NOMO-1 treated with dmso at 0.1 percent for 144 hours (cell line): Measurements from ENCODE around the gene SMAD3.

Experiments
- DNase-seq: peaks from one replicate; lab custom pipeline; 2025; ENCODE audit not compliant: unreplicated experiment; lab: John Stamatoyannopoulos, UW

Gene SMAD3

GRCh38 chr15:67192185-67192820 lies 126.9 kb downstream of the SMAD3 start:
- DNase-seq: no peak

GRCh38 chr15:67193223-67193990 lies 128.0 kb downstream of the SMAD3 start:
- DNase-seq: no peak

GRCh38 chr15:67194171-67195114 lies 129.0 kb downstream of the SMAD3 start:
- DNase-seq: no peak

GRCh38 chr15:67195305-67195704 lies 129.9 kb downstream of the SMAD3 start:
- DNase-seq: no peak

- no peak for DNase-seq
These were observed 130.8 kb downstream of the SMAD3 start for GRCh38 chr15:67196222-67196621.

- DNase-seq: no peak
These were observed 131.4 kb downstream of the SMAD3 start for GRCh38 chr15:67196672-67197363.

- DNase-seq: no peak
These were observed 131.9 kb downstream of the SMAD3 start for GRCh38 chr15:67197364-67197695.

GRCh38 chr15:67198157-67198754 lies 132.9 kb downstream of the SMAD3 start:
- DNase-seq: no peak

GRCh38 chr15:67199391-67199790 lies 134.0 kb downstream of the SMAD3 start:
- DNase-seq: no peak

- no peak for DNase-seq
These were observed 134.7 kb downstream of the SMAD3 start for GRCh38 chr15:67199881-67200763.

GRCh38 chr15:67201136-67201535 lies 135.7 kb downstream of the SMAD3 start:
- no peak for DNase-seq

- DNase-seq: no peak
These were observed 136.7 kb downstream of the SMAD3 start for GRCh38 chr15:67202091-67202490.

- no peak for DNase-seq
These were observed 137.6 kb downstream of the SMAD3 start for GRCh38 chr15:67202991-67203390.

- no peak for DNase-seq
These were observed 142.3 kb downstream of the SMAD3 start for GRCh38 chr15:67207555-67208207.

GRCh38 chr15:67208396-67208795 lies 143.0 kb downstream of the SMAD3 start:
- no peak for DNase-seq

- no peak for DNase-seq
These were observed 145.3 kb downstream of the SMAD3 start for GRCh38 chr15:67210555-67211168.

GRCh38 chr15:67212684-67213367 lies 147.4 kb downstream of the SMAD3 start:
- no peak for DNase-seq

- no peak for DNase-seq
These were observed 149.7 kb downstream of the SMAD3 start for GRCh38 chr15:67215102-67215501.
